HuH-7.5 (cell line): ENCODE measurements around the gene PPP1R2.
"Not testable (repeated sequence)": the region's sequence is repeated elsewhere in the genome, so short reads cannot be mapped to it uniquely, and the experiment has no call there.

ENCODE experiments used
- DNase-seq: peaks from one replicate; pipeline ENCODE4 v3.0.0; 2011; ENCODE audit warnings: low spot score

The PPP1R2 gene

DNA sequence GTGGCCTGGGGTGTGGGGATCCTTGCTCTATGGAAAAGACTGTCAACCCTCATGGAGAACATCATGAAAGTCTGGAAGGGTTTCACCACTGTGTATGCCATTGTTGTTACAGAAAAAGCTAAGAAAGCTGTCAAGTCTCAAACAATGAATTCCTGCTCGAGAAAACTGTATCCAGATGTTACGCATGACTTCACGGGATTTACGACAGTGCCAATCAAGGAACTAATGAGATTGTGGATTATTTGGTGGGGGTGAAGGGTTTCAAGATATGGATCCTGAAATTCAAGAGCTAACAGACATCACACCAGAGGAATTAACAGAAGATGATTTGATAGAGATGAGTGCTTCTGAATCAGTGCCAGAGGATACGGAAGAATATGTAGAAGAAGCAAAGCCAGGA is 7.8 kb downstream of the PPP1R2 start:
- DNase-seq = no peak

DNA sequence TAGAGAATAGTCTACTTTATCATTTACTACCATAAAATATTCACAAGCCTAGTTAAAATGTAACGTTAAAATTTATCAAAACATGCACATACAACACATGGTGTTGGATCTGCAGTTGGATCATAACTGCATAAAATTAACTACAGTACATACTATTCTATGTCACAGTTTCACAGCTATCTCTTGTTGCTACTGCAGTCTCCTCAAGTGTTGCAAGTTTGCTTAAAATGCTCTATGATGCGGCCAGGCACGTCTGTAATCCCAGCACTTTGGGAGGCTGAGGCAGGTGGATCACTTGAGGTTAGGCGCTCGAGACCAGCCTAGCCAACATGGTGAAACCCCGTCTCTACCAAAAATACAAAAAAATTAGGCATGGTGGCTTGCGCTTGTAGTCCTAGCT is 10.3 kb downstream of the PPP1R2 start:
- no peak for DNase-seq

DNA sequence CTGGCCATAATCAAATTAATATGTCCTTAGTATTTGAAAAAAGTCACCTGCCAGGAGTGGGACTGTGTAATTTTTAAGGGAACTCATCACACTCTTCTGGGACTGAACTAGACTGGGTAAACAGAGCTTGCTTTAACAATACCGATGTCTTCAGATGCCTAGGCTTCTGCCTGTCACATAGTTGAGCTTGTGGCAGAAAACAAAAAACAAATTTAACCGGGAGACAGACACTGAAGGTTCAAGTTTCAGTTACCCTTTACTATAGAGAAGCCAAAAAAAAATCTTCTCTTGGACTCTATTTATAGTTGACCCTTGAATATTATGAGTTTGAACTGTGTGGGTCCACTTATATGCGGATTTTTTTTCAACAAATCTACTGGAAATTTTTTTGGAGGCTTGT is 10.8 kb downstream of the PPP1R2 start:
- no peak for DNase-seq

DNA sequence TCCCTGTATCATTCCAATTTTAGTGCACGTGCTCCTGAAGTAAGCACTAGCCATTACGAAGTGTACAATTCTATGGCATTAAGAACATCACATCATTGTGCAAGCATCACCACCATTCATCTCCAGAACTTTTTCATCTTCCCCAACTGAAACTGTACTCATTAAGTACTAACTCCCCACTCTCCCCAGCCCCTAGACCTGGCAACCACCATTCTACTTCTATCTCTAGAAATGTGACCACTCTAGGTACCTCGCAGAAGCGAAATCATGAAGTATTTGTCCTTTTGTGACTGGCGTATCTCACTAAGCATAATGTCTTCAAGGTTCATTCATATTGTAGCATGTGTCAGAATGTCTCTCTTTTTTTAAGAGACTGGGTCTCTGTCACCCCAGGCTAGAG is 11.4 kb downstream of the PPP1R2 start:
- DNase-seq = no peak

DNA sequence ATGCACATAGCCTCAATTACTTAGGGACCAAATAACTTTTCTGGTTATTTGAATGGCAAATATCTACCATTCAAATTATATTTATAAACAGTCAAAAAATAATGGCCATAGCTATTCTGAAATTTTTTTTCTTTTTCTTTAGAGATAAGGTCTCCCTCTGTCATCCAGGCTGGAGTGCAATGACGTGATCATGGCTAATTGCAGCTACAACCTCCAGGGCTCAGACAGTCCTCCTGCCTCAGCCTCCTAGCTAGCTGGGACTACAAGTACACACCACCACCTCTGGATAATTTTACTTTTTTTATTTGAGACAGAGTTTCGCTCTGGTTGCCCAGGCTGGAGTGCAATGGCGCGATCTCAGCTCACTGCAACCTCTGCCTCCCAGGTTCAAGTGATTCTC is 16.6 kb downstream of the PPP1R2 start:
- DNase-seq = no peak

DNA sequence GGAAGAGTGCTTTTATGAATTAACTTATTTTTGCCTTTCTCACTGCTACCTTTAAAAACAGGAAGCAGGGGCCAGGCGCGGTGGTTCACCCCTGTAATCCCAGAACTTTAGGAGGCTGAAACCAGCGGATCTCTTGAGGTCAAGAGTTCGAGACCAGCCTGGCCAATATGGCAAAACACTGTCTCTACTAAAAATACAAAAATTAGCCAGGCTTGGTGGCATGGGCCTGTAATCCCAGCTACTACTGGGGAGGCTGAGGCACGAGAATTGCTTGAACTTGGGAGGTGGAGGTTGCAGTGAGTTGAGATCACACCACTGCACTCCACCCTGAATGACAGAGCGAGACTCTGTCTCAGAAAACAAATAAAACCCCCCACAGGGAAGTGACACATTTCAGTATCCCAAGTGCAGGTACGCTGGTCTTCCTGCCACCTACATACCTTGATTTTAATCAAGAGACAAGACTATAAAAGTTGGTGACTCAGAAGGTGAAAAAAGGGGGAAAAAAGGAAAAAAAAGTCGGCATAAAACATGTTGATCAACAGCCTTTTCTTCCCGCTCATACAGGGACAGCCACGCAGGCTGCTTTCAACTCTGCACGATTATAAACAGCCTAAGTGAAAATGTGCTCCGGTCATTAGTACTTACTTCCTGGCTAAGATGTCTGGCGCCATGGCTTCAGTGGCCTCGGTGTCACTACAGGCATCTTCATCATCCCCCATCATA is 18.8 kb downstream of the PPP1R2 start:
- DNase-seq = no peak

DNA sequence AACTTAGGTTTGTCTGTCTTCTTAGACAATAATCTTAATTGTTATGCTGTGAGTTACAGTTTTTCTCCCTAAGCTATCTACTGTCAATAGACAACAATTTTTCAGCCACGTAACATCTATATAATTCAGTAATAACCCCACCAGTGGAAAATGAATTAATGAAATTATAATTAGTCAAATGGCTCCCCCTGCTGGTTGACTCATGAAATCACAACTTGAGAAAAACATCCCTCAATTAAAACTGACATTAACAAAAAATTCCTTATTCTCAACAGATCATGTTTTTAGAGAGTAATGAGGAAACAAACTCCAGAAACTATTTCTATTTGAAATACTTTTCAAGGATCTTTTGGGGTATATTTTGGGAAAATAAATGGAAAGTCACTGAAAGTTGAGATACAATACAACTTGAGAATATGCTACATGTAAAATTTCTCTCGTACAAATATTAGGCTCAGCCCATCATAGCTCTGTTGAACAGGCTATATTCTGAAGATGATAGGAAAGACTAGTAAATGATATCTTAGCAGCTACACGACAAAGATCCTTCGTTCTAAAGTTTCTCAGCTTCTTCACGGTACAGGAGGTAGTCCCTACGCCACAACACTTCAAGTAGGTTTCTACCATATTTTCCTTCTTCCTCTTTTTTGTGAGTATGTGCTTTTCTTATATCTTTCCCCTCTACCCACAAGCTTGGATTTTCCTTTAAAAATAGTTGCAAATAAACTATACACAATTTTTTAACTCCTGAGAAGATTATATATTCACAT is 20.7 kb downstream of the PPP1R2 start:
- DNase-seq = peak; percentile 34

DNA sequence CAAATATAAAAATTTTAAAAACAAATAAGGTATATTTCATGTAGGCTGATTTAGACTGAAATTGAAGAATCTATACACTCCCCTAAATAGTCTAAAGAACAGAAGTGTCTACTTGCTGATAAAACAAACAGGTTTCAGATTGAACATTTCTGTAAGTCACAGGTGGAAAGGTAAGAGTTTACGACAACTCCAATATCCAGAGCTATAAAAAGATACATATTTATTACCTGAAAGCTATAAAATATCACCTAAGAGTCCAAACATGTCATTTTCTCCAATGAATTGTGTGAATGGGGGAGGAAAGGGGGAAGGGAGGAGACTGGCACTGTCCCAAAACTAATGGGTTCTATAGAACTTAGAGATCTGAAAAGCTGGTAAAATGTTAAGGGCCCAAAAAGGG is 26.1 kb downstream of the PPP1R2 start:
- no peak for DNase-seq

DNA sequence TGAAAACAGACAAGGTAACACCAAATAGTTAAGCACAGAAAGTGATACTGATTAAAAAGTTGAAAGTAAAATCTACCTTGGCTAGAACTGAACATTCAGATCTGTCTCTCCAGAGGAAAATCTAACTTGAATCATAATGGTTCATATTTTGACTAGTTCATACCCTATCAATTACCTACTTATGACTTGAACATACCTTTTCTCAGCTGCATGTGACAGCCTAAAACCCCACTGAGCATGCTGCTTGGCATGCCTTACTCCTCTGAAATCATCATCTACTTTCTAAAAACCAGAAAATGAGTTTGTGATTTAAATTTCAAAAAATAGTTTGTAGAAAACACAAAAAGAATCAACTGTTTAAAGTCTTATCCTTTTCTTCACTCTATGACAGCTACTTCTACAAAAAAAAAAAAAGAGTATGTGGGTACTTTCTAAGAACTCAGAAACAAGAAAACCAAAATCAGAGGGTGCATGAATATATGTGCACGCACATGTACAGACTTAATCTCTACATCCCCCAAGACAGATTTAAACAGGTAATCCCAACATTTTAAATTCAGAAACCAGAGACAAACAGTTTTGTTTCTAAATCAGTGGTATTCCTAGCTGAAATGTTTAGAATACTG is 28.4 kb downstream of the PPP1R2 start:
- DNase-seq = not testable (repeated sequence)

DNA sequence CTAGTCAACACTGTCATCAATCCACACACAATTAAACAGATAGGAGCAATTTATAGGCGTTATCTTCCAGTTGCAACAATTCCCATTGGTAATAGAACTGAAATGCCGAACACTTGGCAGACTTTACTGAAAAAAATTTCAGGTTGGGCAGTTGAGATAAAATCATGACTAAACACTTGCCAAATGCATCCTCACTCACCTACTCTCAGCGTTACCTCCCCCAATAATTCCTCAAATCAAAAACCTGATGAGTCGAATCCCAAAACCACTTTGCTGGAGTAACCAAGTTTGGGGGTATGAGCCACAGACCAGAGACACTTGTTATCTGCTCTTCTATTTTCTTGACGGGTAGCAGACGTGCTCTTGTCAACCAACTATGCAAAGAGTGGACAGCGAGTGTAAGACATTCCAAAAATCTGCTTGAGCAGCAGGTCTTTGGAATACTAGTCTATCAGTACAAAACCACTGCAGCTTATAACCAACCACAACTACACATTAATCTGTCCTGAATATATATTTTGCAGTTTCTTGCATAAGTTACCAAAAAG is 30.3 kb downstream of the PPP1R2 start:
- DNase-seq = no peak

DNA sequence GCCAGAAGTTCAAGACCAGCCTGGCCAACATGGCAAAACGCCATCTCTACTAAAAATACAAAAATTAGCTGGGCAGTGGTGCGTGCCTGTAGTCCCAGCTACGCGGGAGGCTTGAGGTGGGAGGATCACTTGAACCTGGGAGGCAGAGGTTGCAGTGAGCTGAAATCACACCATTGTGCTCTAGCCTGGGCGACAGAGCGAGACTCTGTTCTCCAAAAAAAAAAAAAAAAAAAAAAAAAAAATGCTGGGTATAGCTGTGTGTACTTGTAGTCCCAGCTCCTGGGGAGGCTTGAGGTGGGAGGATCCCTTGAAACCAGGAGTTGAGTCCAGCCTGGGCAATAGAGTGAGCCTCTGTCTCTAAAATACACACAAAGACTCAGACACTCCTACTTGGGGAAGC is 32.0 kb downstream of the PPP1R2 start:
- no peak for DNase-seq

DNA sequence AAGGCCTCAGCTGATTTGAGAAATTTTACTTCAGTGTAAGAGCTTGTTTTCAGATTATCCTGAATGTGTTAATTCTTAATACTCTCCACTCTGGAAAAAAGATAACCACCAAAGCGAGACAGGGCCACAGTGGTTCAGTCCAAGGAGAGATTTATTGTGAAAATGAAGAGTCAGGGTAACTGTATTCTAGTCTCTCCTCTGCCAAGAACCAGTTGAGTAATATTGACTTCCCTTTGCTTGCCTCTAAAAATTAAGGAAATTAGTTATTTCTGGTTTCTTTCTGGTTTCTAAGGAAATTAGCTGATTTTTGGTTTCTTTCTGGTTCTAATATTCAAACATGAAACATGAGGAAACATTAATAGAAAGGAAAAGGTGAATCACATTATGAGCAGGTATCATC is 34.9 kb downstream of the PPP1R2 start:
- no peak for DNase-seq

DNA sequence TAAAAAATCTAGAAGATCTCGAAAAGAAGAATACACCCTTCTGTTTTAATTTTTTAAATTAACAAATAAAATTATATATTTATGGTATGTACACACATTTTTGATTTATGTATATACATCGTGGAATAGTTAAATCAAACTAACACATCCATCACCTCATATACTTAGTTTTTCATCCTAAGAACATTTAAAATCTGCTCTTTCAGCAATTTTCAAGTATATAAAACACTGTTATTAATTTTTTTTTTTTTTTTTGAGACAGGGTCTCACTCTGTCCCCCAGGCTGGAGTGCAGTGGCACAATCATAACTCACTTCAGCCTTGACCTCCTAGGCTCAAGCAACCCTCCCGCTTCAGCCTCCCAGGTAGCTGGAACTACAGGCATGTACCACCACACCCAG is 67.5 kb downstream of the PPP1R2 start:
- DNase-seq = no peak

DNA sequence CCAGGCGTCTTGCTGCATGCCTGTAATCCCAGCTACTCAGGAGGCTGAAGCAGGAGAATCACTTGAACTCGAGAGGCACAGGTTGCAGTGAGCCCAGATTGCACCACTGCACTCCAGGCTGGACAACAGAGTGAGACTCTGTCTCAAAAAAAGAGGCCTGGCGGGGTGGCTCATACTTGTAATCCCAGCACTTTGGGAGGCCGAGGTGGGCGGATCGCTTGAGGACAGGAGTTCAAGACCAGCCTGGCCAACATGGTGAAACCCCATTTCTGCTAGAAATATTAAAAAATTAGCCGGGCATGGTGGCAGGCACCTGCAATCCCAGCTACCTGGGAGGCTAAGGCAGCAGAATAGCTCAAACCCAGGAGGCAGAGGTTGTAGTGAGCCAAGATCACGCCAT is 68.0 kb downstream of the PPP1R2 start:
- DNase-seq = not testable (repeated sequence)

DNA sequence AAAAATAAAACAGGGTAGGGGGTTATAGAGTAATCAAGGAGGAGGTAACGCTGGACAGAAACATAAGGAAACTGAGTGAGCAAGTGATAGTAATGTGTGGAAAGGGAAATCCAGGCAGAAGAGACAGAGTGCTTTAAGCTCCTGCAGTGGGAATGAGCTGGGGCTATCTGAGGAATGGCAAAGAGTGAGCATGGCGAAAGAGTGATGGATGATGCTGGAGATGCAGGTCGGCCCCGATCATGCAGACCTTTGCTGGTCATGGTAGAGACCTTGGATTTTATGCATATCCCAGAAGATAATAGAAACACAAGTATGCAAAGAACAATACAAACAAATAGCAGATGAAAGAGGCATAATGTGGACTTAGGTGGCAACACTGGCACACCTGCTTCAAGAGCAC is 74.3 kb downstream of the PPP1R2 start:
- no peak for DNase-seq

DNA sequence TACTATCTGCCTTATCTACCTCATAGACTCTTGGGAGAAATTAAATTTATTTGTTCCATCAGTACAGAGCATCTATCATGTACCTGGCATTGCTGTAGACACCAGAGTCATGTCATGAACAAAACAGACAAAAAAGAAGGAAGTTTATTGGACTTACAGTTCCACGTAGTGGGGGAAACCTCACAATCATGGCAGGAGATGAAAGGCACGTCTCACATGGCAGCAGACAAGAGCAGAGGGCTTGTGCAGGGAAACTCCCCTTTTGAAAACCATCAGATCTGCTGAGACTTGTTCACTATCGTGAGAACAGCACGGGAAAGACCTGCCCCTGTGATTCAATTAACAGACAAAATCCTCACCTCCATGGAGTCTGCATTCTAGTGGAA is 74.7 kb downstream of the PPP1R2 start:
- no peak for DNase-seq

DNA sequence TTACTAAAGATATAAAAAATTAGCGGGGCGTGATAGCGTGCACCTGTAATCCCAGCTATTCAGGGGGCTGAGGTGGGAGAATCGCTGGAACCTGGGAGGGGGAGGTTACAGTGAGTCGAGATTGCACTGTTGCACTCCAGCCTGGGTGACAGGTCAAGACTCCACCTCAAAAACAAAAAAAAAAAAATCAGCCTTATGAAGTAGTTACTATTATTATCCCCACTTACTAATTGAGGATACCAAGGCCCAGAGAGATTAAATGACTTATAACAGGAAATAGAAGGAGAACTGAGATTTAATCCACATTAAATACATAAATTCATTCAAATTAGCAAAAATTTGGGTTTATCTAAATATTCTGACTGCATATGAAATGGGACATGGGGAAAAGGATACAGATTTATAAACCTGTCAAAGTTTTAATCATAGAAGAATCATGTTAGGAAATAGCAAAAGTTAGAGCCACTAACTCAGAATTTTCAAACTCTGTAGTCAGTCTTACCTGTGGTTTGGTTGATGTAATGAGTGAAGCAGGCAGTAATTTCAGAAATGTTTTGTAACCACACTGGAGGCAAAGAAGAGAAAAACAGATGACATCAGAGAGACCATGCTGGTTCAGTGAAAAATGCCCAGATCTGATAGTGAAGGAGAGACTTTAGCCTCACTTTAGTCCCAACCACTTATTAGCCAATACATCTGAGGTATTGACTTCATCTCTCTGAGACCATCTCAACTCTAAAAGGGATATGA is 75.3 kb downstream of the PPP1R2 start:
- DNase-seq = no peak

DNA sequence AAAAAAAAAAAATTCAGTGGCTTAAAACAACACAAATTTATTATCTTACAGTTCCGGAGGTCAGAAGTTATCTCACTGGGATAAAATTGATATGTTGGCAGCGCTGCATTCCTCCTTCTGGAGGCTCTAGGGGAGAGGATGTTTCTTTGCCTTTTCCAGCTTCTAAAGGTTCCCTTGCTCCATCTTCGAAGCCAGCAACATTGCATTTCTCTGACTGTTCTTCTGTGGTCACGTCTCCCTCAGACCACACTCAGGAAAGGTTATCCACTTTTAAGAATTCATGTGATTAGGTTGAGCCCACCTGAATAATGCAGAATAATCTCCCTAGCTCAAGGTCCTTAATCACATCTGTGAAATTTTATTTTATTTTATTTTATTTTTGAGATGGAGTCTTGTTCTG is 76.9 kb downstream of the PPP1R2 start:
- DNase-seq = no peak
